Activated CD8-positive, alpha-beta T cell treated with anti-CD3 and anti-CD28 coated beads, Interleukin-2, amount 10 ng/mL, durations not matched to agents 7 days and 5 days (primary cell): ENCODE results near the gene TRAK1. TPM values are rescaled to one million over a fixed set of nuclear protein-coding genes. Genes with fewer than 3 reads are reported as not detected.
"Not testable (repeated sequence)": the region's sequence is repeated elsewhere in the genome, so short reads cannot be mapped to it uniquely, and the experiment has no call there.

ENCODE experiments used
- ATAC-seq: fragments of 150-1000 bp; cut with Tn5 transposase; one replicate; pipeline ENCODE4 v1.10.0; 2021; ENCODE audit warnings: moderate library complexity
- CTCF ChIA-PET: fragments of 350-600 bp; sonication (Branson Sonifier 250); formaldehyde crosslinking; loops from one replicate; lab custom pipeline; 2021; ENCODE audit warnings: antibody characterized with exemption; lab: Charles Lee
- POLR2A ChIA-PET: fragments of 350-600 bp; sonication (Branson Sonifier 250); formaldehyde crosslinking; loops from one replicate; lab custom pipeline; 2021; ENCODE audit warnings: antibody characterized with exemption; lab: Charles Lee
- DNase-seq: peaks from one replicate; pipeline ENCODE4 v3.0.0-alpha.2; 2020
- H3K27ac Mint-ChIP-seq: one replicate; pipeline ENCODE4 v1.8.0; 2021; ENCODE audit warnings: mild to moderate bottlenecking, mixed read lengths
- H3K27me3 Mint-ChIP-seq: one replicate; pipeline ENCODE4 v1.8.0; 2021; ENCODE audit warnings: low read depth, mixed read lengths
- H3K36me3 Mint-ChIP-seq: one replicate; pipeline ENCODE4 v1.8.0; 2021; ENCODE audit warnings: low read depth, mixed read lengths
- H3K4me1 Mint-ChIP-seq: one replicate; pipeline ENCODE4 v1.8.0; 2021; ENCODE audit warnings: low read depth, mixed read lengths
- H3K4me3 Mint-ChIP-seq: one replicate; pipeline ENCODE4 v1.8.0; 2021; ENCODE audit warnings: mild to moderate bottlenecking, mixed read lengths
- H3K9me3 Mint-ChIP-seq: one replicate; pipeline ENCODE4 v1.8.0; 2022; ENCODE audit warnings: mixed read lengths; ENCODE audit not compliant: insufficient read depth
- total RNA-seq, 2 experiments: library from RNA; stranded (reverse); gene quantifications; one replicate each; pipeline ENCODE4 v1.2.3, GENCODE V29; 2021

TRAK1 gene
- total RNA-seq, 2 experiments from 2014 or later = 28.6 to 28.7 TPM

- H3K27ac Mint-ChIP-seq = no peak overlapping the region
- CTCF ChIA-PET = interaction anchor here (1.0 to 4.5 kb wide), 4 partner anchors 9 to 128 kb away, joined by 3 to 30 read pairs (median 8); no protein-coding TSS in a partner anchor
Measured at GRCh38 chr3:42101481-42101880, 10.3 kb downstream of the TRAK1 start.

DNA sequence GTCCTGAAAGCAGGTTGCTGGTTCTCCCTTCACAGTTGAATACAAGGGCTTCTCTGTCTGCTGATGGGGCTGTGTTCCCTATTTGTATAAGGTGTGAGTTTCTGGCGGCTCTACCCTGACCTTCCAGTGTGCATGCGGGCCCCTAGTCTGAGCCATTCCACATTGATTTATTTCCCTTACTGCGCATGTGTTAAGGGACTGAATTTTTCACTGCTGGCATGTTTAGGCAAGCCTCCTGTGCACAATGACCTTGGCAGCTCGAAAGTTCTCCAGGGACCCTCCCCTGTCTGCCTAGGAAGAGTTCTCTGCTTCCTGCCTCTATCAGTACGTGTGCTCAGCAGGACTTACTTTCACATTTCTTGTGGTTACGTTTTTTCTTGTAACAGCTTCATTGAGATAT is 11.4 kb downstream of the TRAK1 start:
- CTCF ChIA-PET = interaction anchor here (4.5 kb wide), 1 partner anchor 88 kb away, joined by 30 read pairs; no protein-coding TSS in a partner anchor
- Mint-ChIP-seq H3K27me3 (no peaks in the 10 kb centered on the region), H3K4me1 (peaks cover 13% of the 10 kb centered on the region), H3K9me3 (no peaks in the 10 kb centered on the region), H3K4me3 (peak overlapping the region; percentile 13), H3K27ac (peak overlapping the region; percentile 79), H3K36me3 (peaks cover 8% of the 10 kb centered on the region)
- POLR2A ChIA-PET = no interaction called here
- DNase-seq (no peak), ATAC-seq (no peak)

More at GRCh38 chr3:42101481-42101880, 10.3 kb downstream of the TRAK1 start:
- H3K4me3 Mint-ChIP-seq = no peak overlapping the region
- H3K9me3 Mint-ChIP-seq = no peaks in the 10 kb centered on the region
- DNase-seq = no peak
- ATAC-seq = no peak
- H3K4me1 Mint-ChIP-seq = peaks cover 13% of the 10 kb centered on the region
- H3K36me3 Mint-ChIP-seq = peaks cover 8% of the 10 kb centered on the region
- POLR2A ChIA-PET = no interaction called here
- no peaks in the 10 kb centered on the region for H3K27me3 Mint-ChIP-seq

GRCh38 chr3:42103921-42104665 is 12.9 kb downstream of the TRAK1 start:
- POLR2A ChIA-PET, H3K36me3 Mint-ChIP-seq, H3K9me3 Mint-ChIP-seq, H3K27me3 Mint-ChIP-seq, H3K4me3 Mint-ChIP-seq, ATAC-seq, DNase-seq, H3K27ac Mint-ChIP-seq, CTCF ChIA-PET: not testable (repeated sequence)
- H3K4me1 Mint-ChIP-seq = peaks cover 13% of the 10 kb centered on the region

DNA sequence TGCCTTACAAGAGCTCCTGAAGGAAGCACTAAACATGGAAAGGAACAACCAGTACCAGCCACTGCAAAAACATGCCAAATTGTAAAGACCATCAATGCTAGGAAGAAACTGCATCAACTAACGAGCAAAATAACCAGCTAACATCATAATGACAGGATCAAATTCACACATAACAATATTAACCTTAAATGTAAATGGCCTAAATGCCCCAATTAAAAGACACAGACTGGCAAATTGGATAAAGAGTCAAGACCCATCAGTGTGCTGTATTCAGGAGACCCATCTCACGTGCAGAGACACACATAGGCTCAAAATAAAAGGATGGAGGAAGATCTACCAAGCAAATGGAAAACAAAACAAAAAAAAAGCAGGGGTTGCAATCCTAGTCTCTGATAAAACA is 14.8 kb downstream of the TRAK1 start:
- peaks cover 13% of the 10 kb centered on the region for H3K4me1 Mint-ChIP-seq
- H3K27ac Mint-ChIP-seq, ATAC-seq, H3K36me3 Mint-ChIP-seq, POLR2A ChIA-PET, CTCF ChIA-PET, DNase-seq, H3K9me3 Mint-ChIP-seq, H3K27me3 Mint-ChIP-seq, H3K4me3 Mint-ChIP-seq: not testable (repeated sequence)

- ChIA-PET CTCF (no interaction called here), POLR2A (no interaction called here)
- Mint-ChIP-seq H3K27ac (no peak overlapping the region), H3K27me3 (no peaks in the 10 kb centered on the region), H3K9me3 (no peaks in the 10 kb centered on the region), H3K4me3 (no peak overlapping the region), H3K36me3 (peaks cover 8% of the 10 kb centered on the region), H3K4me1 (peaks cover 13% of the 10 kb centered on the region)
- ATAC-seq = no peak
- DNase-seq = no peak
Measured at GRCh38 chr3:42106646-42107045, 15.5 kb downstream of the TRAK1 start.

DNA sequence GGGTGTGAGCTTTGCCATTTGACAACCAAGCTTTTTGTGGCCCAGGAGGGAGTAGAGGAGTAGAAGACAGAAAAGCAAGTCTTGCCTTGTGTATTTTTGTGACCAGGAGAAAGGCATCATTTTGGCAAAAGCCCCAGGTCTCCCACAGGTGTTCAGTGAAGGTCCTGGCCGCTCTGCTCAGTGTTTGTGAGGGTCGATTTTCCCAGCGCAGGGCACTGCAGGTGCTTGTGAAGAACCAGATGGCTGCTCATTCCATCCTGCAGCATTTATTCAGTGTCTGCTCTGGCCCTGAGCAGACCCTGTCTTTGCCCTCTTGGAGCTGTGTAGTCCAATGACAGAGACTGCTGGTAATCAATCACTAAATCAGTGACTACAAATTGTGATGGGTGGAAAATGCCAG is 19.5 kb downstream of the TRAK1 start:
- ChIA-PET CTCF (no interaction called here), POLR2A (no interaction called here)
- no peak overlapping the region for H3K27ac Mint-ChIP-seq
- ATAC-seq = no peak
- no peaks in the 10 kb centered on the region for H3K4me1 Mint-ChIP-seq
- H3K9me3 Mint-ChIP-seq = no peaks in the 10 kb centered on the region
- H3K36me3 Mint-ChIP-seq = no peaks in the 10 kb centered on the region
- DNase-seq = no peak
- no peak overlapping the region for H3K4me3 Mint-ChIP-seq
- no peaks in the 10 kb centered on the region for H3K27me3 Mint-ChIP-seq

DNA sequence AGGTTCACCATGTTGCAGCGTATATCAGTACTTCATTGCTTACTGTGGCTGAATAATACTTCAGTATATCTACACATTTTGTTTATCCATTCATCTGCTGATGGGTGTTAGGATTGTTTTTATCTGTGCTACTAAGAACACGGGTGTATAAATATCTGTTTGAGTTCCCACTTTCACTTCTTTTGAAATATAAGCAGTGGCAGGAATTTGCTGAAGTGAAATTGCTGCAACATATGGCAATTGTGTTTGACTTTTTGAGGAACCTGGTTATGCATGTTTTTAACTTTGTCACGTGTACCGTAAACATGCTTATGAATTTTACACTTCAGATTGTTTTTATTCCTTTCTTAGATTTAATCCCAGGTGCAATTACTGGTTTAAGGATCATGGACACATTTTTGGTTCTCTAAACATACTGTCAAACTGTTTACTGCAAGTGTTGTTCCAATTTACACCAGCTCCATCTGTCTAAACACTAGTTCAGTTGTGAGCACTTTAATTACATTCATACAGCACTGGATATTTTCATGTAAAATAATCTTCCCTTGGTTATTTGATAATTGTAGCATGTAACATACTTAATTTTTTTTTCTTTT is 23.1 kb downstream of the TRAK1 start:
- POLR2A ChIA-PET = no interaction called here
- no peak for ATAC-seq
- CTCF ChIA-PET = interaction anchor here (1.0 to 2.3 kb wide), 2 partner anchors 15 to 77 kb away, joined by 3 to 9 read pairs; no protein-coding TSS in a partner anchor

GRCh38 chr3:42115215-42115614 is 24.1 kb downstream of the TRAK1 start:
- CTCF ChIA-PET = interaction anchor here (2.3 kb wide), 1 partner anchor 76 kb away, joined by 9 read pairs; no protein-coding TSS in a partner anchor
- Mint-ChIP-seq H3K4me3 (no peak overlapping the region), H3K27ac (no peak overlapping the region), H3K4me1 (peaks cover 23% of the 10 kb centered on the region), H3K9me3 (no peaks in the 10 kb centered on the region), H3K27me3 (no peaks in the 10 kb centered on the region), H3K36me3 (no peaks in the 10 kb centered on the region)
- POLR2A ChIA-PET = no interaction called here
- DNase-seq (no peak), ATAC-seq (no peak)

More for the DNA sequence above, 23.1 kb downstream of the TRAK1 start:
- no peaks in the 10 kb centered on the region for H3K9me3 Mint-ChIP-seq
- H3K36me3 Mint-ChIP-seq = no peaks in the 10 kb centered on the region
- no peaks in the 10 kb centered on the region for H3K27me3 Mint-ChIP-seq
- no peak overlapping the region for H3K4me3 Mint-ChIP-seq
- H3K4me1 Mint-ChIP-seq = peaks cover 16% of the 10 kb centered on the region
- no peak overlapping the region for H3K27ac Mint-ChIP-seq
- DNase-seq = no peak

DNA sequence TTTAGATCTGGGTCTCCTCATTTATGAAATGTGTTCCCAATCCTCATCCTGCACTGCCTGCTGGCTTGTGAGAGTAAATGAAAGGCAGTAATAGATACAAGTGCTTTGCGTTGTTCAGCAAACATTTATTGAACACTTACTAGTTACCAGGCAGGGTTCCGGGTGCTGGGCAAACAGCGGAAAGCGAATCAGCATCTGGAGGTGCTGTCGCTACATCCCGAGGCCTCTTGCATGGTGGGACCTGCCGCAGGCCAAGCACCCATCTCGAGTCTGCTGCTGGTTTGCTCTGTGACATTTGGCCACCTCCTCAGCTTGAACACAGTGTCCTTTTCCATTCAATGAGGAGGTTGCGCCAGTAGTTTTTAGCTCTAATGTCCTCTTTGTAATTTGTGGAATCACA is 24.8 kb downstream of the TRAK1 start:
- CTCF ChIA-PET = interaction anchor here (2.3 kb wide), 1 partner anchor 75 kb away, joined by 9 read pairs; no protein-coding TSS in a partner anchor
- H3K27ac Mint-ChIP-seq = no peak overlapping the region
- POLR2A ChIA-PET = no interaction called here
- no peaks in the 10 kb centered on the region for H3K9me3 Mint-ChIP-seq
- no peak overlapping the region for H3K4me3 Mint-ChIP-seq
- no peaks in the 10 kb centered on the region for H3K27me3 Mint-ChIP-seq
- no peak for ATAC-seq
- no peaks in the 10 kb centered on the region for H3K36me3 Mint-ChIP-seq
- DNase-seq = no peak
- H3K4me1 Mint-ChIP-seq = peaks cover 29% of the 10 kb centered on the region

DNA sequence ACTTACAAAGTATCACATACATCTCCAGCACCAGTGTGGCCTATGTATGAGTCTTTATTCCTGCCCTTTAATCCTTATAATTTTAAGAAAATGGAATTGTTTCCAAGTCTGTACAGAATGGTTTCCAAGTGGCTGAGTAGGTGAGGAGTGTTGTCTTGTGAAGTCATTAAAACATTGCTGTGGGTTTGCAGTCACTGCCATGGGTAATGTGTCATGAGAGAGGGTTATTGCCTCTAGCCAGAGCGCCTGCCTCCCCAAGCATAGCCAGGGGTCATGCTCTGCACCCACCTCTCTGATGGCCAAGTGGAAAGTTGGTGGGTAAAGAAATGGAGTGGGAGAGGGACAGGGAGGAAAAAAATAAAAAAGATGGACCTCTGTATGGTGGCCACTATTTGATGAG is 25.3 kb downstream of the TRAK1 start:
- H3K4me1 Mint-ChIP-seq = peaks cover 30% of the 10 kb centered on the region
- no peak overlapping the region for H3K27ac Mint-ChIP-seq
- DNase-seq (no peak), ATAC-seq (no peak)
- ChIA-PET CTCF (interaction anchor here (1.8 to 5.5 kb wide), 4 partner anchors 13 to 327 kb away, joined by 4 to 84 read pairs (median 6); no protein-coding TSS in a partner anchor), POLR2A (no interaction called here)
- no peak overlapping the region for H3K4me3 Mint-ChIP-seq
- no peaks in the 10 kb centered on the region for H3K36me3 Mint-ChIP-seq
- H3K27me3 Mint-ChIP-seq = no peaks in the 10 kb centered on the region
- no peaks in the 10 kb centered on the region for H3K9me3 Mint-ChIP-seq

DNA sequence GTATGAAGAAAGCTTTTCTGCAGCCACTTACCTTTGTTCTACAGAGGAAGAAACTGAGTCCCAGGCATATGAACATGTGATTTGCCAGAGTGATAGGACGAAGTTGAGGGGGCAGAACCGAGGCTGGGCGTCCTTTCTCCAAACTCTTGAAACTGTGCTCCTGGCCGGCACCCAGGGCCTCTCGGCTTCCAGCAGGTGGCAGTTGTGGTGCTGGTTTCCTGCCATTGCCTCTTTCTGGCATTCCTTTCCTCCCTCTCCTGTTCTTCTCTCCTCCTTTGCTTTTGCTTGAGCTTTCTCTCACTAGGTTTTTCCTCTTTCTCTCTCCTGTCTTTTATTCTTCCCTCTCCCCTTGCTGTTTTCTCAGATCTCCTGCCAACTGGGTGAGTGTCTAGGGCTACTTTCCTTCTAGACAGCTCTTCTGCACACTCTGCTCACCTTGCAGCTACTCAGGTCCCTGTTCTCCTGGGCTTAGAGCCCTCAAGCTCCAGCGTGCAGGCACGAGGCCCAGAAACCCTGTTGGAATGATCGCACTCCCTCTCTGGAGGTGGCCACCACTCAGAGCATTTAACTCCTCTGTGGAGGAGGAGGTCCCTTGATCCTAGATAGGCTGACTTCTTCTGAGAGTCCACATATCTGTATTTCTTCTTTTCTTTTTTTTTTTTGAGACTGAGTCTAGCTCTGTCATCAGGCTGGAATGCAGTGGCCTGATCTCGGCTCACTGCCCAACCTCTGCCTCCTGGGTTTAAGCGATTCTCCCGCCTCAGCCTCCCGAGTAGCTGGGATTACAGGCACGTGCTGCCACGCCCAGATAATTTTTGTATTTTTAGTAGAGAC is 26.2 kb downstream of the TRAK1 start:
- Mint-ChIP-seq H3K4me3 (no peak overlapping the region), H3K36me3 (no peaks in the 10 kb centered on the region), H3K4me1 (peaks cover 32% of the 10 kb centered on the region), H3K9me3 (no peaks in the 10 kb centered on the region), H3K27ac (peak overlapping the region; percentile 18), H3K27me3 (no peaks in the 10 kb centered on the region)
- ATAC-seq (no peak), DNase-seq (peak; percentile 28)
- CTCF ChIA-PET = interaction anchor here (0.8 to 5.5 kb wide), 9 partner anchors 12 to 326 kb away, joined by 3 to 84 read pairs (median 4); no protein-coding TSS in a partner anchor
- POLR2A ChIA-PET = no interaction called here
